ENCODE results near the gene DAPK1. TPM values are rescaled to one million over a fixed set of nuclear protein-coding genes. Genes with fewer than 3 reads are reported as not detected.

DAPK1 gene
- total and polyA plus RNA-seq, 8 donors, result 9.0 to 88.7 (median 50.7) TPM

DNA sequence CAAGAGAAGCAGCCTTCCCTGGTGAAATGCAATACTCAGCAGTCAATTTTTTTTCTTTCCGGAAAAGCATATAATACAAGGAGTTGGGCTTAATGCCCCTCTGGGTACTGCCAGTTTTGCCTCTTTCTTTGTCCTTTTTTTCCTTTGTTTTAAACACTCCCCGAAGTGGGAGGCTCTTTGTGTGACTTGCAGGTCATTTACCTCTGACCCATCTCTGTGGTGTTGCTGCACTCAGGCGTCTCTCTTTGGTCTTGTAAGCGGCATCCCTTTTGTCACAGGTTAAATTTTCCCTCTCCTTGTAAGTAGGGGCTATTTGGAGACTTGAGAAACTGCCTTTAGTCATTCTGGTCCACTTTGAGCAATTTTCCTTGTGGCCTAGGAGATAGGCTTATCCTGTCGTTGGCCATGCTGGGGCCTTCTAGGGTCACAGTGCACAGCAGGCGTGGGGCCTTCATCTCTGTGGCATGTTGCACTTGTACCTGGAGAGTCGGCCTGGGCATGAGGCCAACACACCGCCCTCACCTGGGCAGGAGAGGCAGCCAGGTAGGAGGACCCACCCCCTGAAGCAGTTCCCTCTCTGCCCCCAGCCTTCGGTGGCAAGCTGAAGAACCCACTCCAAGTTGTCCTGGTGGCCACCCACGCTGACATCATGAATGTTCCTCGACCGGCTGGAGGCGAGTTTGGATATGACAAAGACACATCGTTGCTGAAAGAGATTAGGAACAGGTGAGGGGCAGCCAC lies 200.6 kb downstream of the DAPK1 start:
- WGBS, 5 donors, result 77 to 87% (median 81%) methylated on average over 12 to 14 of the region's 14 CpGs
- peaks cover 9 to 90% (median 87%) of the 10 kb centered on the region in 4 donors for H3K36me3 ChIP-seq
- TF ChIP-seq POLR2AphosphoS5 (IDR thresholded peaks at IDR 0.05) (no peak), POLR2A (IDR thresholded peaks at IDR 0.05) (no peak), EP300 (IDR thresholded peaks at IDR 0.05) (no peak)
- TF ChIP-seq, protein P1, sequence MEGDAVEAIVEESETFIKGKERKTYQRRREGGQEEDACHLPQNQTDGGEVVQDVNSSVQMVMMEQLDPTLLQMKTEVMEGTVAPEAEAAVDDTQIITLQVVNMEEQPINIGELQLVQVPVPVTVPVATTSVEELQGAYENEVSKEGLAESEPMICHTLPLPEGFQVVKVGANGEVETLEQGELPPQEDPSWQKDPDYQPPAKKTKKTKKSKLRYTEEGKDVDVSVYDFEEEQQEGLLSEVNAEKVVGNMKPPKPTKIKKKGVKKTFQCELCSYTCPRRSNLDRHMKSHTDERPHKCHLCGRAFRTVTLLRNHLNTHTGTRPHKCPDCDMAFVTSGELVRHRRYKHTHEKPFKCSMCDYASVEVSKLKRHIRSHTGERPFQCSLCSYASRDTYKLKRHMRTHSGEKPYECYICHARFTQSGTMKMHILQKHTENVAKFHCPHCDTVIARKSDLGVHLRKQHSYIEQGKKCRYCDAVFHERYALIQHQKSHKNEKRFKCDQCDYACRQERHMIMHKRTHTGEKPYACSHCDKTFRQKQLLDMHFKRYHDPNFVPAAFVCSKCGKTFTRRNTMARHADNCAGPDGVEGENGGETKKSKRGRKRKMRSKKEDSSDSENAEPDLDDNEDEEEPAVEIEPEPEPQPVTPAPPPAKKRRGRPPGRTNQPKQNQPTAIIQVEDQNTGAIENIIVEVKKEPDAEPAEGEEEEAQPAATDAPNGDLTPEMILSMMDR (IDR thresholded peaks at IDR 0.05), result no peak

DNA sequence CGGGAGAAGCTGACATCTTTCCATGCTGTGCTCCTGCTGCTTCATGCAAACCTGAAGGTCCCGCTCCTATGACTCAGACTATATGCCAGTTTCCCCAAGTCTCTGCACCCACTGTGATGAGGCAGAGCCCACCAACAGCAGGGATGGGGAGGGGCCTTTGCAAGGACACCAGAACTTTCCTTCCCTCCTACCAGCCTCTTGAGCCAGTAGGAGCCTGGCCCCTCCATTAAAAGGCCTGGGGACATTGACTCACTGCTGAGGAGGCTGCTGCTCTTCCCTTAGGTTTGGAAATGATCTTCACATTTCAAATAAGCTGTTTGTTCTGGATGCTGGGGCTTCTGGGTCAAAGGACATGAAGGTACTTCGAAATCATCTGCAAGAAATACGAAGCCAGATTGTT lies 202.2 kb downstream of the DAPK1 start:
- DNase-seq, result no peak
- intact Hi-C loops (cut with DNase I; ENCODE audit: low total_unique reads), result no loop called here
- TF ChIP-seq EP300 (IDR thresholded peaks at IDR 0.05) (no peak), POLR2AphosphoS5 (IDR thresholded peaks at IDR 0.05) (no peak), POLR2A (IDR thresholded peaks at IDR 0.05) (no peak)
- TF ChIP-seq, protein P1 (IDR thresholded peaks at IDR 0.05), result no peak
- WGBS, 5 donors, result 90 to 98% (median 96%) methylated on average over 4 of the region's 4 CpGs
- H3K36me3 ChIP-seq, result peaks cover 9 to 96% (median 92%) of the 10 kb centered on the region in 4 donors
- no peaks in the 10 kb centered on the region for H3K4me1 ChIP-seq
- no peaks in the 10 kb centered on the region for H3K27me3 ChIP-seq
- H3K27ac ChIP-seq, result no peak overlapping the region
- H3K9me3 ChIP-seq, result no peaks in the 10 kb centered on the region
- H3K4me3 ChIP-seq, result no peak overlapping the region

More for the DNA sequence above, 200.6 kb downstream of the DAPK1 start:
- Histone ChIP-seq H3K27ac (no peak overlapping the region), H3K27me3 (no peaks in the 10 kb centered on the region), H3K4me1 (no peaks in the 10 kb centered on the region), H3K4me3 (no peak overlapping the region), H3K9me3 (no peaks in the 10 kb centered on the region)
- DNase-seq, result no peak
- intact Hi-C loops (cut with DNase I; ENCODE audit: low total_unique reads), result no loop called here

DNA sequence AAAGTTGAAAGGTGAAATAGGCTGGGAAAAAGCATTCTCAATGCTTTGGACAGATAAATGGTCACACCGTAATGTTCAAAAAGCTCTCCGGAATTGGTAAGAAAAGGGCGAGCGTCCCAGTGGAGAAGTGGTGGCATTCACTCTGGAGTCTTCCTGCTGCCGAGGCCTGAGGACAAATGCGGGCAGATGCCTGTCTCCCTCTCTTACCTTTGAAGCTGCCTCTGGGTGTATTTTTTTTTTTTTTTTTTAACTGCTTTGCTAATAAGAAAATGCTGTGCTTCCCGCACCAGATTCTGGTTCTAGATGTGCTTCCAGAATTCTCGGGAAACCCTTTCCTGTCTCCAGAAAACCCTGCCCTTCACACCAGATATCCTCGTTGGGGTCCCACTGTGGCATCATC lies 203.8 kb downstream of the DAPK1 start:
- Histone ChIP-seq H3K9me3 (no peaks in the 10 kb centered on the region), H3K27ac (no peak overlapping the region), H3K4me1 (no peaks in the 10 kb centered on the region), H3K4me3 (no peak overlapping the region), H3K36me3 (peaks cover 15 to 96% (median 88%) of the 10 kb centered on the region in 4 donors), H3K27me3 (no peaks in the 10 kb centered on the region)
- TF ChIP-seq POLR2A (IDR thresholded peaks at IDR 0.05) (no peak), POLR2AphosphoS5 (IDR thresholded peaks at IDR 0.05) (no peak), EP300 (IDR thresholded peaks at IDR 0.05) (no peak)
- TF ChIP-seq, protein P1 (IDR thresholded peaks at IDR 0.05), result no peak
- DNase-seq, result no peak
- intact Hi-C loops (cut with DNase I; ENCODE audit: low total_unique reads), result no loop called here
- WGBS, 5 donors, result 90 to 96% (median 93%) methylated on average over 9 of the region's 9 CpGs

DNA sequence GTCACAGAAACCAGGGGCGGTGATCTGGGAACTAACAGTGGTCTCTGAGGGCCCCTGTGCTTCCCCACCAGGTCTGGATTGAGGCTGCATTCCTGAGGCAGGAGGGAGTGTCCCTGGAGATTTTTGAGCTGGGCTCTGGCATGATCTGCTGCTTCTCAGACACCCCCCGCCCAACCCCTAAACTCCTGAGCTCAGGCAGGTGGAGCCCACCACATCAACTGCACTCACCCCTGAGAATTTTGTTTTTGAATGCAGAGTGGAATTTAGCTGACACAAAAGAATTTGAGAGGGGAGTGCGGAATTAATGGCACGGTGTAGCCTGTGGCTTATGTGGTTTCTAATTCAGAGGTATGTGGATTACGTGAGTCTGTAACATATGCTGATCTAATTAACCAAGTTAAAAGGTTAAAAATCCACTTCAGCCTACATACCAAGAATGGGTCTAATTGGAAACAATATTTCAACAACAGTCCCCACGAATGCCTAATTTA lies 204.3 kb downstream of the DAPK1 start:
- H3K4me3 ChIP-seq, result no peak overlapping the region
- no peak overlapping the region for H3K27ac ChIP-seq
- intact Hi-C loops (cut with DNase I; ENCODE audit: low total_unique reads), result no loop called here
- H3K27me3 ChIP-seq, result no peaks in the 10 kb centered on the region
- DNase-seq, result no peak
- TF ChIP-seq, protein P1 (IDR thresholded peaks at IDR 0.05), result no peak
- TF ChIP-seq EP300 (IDR thresholded peaks at IDR 0.05), result no peak
- TF ChIP-seq POLR2AphosphoS5 (IDR thresholded peaks at IDR 0.05), result no peak
- no peak for TF ChIP-seq POLR2A (IDR thresholded peaks at IDR 0.05)
- H3K36me3 ChIP-seq, result peaks cover 20 to 96% (median 88%) of the 10 kb centered on the region in 4 donors
- no peaks in the 10 kb centered on the region for H3K4me1 ChIP-seq
- H3K9me3 ChIP-seq, result no peaks in the 10 kb centered on the region
- 81 to 93% (median 88%) methylated on average over 6 of the region's 6 CpGs for WGBS, 5 donors

Data from stomach (tissue), 9 donors.